GM21390 (cell line): ENCODE data around the gene NUDT14.

Experiments
- ATAC-seq: cut with Tn5 transposase; IDR thresholded peaks from one replicate; pipeline ENCODE4 v1.9.1; 2021; ENCODE audit not compliant: unreplicated experiment

Gene NUDT14

DNA sequence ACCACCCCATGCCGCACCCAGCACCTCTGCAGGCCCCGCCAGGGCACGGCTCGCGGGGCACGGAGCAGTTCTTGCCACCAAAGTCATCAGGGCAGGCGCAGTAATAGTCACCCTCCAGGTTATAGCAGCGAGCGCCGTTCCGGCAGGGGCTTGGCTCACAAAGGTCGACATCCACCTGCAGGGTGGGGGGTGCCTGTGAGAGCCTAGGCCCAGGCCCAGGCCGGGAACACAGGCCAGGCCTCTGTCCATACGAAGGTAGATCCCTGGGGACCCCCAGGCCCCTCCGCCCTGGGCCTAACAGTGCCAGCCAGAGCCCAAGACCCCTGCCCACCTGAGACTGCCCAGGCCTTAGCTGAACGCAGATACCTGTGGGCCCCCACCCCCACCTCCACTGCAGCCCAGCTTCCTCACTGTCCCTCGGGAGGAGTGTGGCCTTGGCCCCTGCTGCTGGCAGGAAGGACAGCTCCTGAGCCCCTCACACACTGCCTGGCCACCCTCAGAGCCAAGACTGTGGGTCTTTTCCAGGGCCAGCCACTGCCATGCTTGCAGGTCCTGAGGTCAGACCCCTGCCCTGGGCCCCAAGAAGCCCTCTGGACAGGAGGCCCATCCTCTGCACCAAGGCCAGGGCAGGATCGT, 31.8 kb downstream of the NUDT14 start:
- ATAC-seq = no peak

- ATAC-seq = no peak
These were observed 32.4 kb downstream of the NUDT14 start for GRCh38 chr14:105148604-105149145.

- ATAC-seq = no peak
These were observed 33.2 kb downstream of the NUDT14 start for GRCh38 chr14:105147671-105148603.

GRCh38 chr14:105146976-105147635, 34.0 kb downstream of the NUDT14 start:
- no peak for ATAC-seq

GRCh38 chr14:105146181-105146975, 34.7 kb downstream of the NUDT14 start:
- no peak for ATAC-seq

DNA sequence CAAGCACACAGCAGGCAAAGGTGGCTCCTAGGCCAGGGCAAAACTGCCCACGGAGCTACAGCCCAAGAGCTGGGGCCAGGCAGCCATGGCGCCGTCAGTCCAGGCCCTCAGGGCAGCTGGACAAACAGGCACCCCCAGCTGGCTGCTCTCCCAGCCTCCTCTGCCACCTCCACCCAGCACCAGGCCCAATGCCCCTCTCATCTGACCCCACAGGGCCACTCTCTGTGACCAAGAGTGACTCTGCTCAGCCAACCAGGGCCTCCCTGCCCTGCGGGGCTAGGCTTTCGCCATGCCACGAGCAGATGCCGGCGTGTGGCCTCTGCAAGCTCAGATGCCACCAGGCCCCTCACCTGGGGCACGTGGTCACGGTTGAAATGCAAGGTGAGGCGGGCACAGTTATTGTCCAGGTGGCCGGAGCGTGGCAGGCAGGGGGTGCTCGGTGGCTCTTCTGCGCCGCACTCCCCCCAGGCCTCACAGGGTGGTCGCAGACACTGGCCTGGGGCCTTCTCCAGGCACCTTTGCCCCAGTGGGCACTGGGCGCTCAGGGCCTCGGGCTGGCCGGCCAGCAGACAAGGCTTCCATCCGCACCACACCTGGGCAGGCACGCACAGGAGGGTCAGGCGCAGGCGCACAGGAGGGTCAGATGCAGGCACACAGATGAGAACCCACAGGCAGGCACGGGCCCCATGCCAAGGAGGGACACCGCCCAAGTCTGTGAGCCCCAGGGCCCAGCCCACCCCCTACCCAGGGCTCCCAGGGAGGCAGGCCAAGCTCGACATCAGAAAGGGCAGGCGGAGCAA, 35.5 kb downstream of the NUDT14 start:
- ATAC-seq = no peak

DNA sequence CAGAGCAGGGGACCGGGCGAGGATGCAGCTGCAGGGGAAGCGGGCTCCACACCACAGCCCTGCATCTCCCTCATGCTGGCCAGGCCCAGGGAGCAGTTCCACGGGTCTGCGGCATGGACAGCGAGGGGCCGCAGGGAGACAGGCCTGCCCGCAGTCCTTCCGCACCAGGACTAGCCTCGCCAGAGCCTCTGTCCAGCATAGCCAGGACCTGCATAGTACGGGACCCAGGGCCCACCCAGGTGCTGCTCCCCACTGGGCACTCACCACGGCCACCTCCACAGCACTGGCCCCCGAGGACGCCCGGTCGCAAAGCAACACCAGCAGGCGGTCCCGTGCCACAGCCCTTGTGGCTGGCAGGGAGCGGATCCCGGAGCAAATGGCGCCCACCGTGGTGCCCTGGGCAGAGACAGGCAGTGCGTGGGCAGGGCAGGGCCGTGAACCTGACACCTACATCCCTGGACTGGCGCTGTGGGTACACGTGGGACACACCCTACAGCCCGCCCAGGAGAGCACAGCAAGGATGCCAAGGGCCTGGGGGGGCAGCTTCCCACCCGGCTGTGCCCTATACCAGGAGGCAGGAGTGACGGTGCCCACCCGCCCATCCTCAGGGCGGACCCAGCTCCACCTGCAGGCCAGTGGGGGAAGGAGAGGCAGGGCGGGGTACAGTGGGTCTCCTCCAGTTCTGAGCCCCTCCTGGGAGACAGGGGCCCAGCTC, 36.3 kb downstream of the NUDT14 start:
- ATAC-seq = no peak

- no peak for ATAC-seq
These were observed 37.0 kb downstream of the NUDT14 start for GRCh38 chr14:105144026-105144665.

- no peak for ATAC-seq
These were observed 37.6 kb downstream of the NUDT14 start for GRCh38 chr14:105143451-105144025.

DNA sequence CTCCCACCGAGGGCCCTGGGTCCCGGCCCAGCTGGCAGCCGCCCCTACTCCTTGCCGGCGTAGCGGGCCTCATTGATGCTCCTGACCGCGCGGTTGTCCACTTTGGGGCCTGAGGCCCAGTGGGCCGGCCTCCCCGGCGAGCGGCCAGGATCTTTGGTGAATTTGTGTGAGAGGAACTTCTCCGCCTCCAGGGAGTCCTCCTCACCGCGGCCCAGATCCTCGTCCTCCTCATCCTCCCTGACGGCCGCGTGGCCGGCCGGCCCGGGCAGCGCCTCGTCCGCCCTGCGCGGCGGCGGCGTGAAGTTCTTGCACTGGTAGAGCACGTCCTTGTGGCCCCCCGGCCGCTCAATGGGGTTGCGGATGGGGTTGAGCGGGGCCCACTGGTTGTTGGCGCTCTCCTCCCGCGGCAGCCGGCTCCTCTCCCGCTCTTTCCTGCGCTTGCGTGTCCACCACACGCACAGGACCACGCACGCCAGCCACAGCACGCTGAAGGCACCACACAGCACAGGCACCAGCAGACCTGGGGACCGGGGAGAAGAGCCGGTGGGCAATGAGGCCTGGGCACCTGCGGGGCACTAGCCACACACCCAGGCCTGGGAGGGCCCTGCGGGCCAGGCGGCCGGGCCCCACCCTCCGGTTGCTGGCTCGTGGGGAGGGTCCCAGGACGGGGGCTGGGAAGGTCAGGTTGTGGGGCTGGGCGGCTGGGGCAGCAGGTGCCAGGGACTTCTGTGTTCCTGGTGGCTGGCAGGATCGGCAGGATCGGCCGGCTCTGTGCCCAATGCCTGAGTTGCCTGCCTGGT, 38.3 kb downstream of the NUDT14 start:
- no peak for ATAC-seq

- no peak for ATAC-seq
These were observed 39.4 kb downstream of the NUDT14 start for GRCh38 chr14:105141486-105142281.

GRCh38 chr14:105141026-105141425, 40.1 kb downstream of the NUDT14 start:
- no peak for ATAC-seq

DNA sequence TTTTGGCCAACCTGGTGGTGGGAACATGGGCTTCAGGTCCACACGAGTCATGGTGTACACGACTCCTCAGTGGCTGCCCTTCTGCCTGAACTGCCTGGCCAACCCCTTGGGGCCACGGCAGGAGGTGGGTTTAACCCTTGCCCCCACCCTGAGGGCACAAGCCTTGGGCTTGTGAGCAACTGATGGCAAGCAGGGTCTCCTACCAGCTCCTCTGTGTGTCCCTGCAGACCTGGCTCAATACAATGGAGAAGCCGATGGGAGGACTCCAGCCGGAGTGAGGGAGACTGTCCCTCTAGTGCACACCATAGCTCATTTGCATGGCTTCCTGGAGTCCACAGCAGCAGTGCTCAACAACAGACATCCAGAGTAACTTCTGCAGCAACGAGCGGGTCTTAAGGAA, 40.5 kb downstream of the NUDT14 start:
- no peak for ATAC-seq

DNA sequence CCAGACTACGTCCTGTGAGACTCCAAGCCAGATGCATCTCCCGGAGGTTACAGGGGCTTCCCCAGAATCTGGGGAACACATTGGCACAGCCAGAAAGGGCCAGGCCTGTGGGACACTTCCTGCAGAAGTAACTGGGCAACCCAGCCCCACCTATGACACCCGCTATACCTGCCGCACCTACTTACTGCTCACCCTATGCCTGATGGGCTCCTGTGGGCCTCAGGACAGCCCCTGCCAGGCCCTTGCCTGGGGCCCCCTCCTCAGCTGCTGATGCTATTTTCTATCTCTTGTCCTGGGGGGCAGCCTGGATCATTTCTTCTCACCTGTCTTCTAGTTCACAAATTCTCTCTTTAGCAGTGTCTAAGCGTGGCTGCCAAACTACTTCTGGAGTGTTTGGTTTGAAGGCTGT, 41.3 kb downstream of the NUDT14 start:
- ATAC-seq = no peak

DNA sequence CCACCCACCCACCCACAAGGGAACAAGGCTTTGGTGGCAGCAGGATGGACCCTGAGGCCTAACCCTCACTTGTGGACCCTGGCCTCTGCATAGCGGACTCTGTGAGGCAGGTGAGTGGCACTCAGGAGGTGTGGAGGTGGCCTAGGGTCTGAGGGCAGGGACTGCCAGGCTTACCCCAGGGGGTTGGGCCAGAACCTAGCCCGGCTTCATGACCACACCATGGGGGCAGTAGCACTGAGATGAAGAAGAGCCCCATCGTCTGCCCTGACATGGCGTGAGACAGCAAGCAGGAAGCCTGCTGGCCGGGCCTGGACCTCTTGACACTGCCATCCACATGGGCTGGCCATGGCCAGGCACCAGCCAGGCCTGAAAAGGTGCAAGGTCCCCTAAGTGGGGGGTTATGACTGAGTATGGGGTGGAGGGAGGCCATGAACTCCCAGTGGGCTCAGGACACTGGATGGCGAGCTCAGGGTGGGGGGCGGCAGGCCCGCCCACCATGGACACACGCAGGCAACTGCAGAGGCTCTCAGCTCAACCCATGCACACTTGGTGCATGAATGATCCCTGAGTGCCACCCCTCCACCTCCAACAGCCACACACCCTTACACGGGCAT, 41.8 kb downstream of the NUDT14 start:
- no peak for ATAC-seq

DNA sequence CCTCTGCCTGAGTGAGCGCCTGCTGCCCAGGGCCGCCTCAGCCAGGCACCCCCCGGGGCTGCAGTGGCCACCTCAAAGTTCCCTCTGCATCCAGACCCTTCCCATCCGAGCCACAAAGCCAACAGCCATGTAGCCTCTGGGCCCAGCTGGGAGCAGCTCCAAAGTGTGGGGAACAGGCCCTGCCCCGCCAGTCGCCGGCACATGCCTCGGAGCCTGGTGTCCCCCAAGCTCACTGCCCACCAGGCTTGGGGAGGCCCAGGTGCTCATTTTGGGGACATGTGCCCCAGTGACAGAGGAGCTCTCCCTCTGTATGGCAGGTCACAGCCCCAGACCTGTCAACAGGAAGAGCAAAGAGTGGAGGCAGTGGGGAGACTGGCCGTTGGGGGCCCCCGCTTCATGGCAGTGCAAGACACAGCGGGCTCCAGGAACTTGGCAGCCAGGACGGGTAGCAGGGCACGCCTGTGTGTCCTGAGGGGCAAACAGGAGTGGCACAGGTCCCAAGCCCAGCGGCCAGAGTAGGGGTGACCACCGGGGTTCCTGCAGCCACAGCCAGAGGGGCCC, 42.5 kb downstream of the NUDT14 start:
- no peak for ATAC-seq
